Thoracic aorta (tissue), 2 donors: Measurements from ENCODE around the gene PKNOX2. TPM values are rescaled to one million over a fixed set of nuclear protein-coding genes. Genes with fewer than 3 reads are reported as not detected.

Source experiments
- ATAC-seq: fragments of 150-250 bp; one replicate; pipeline ENCODE4 v1.8.0; 2017; ENCODE audit warnings: low read depth; ENCODE audit not compliant: insufficient number of reproducible peaks, low FRiP score
- DNase-seq: peaks from one replicate; pipeline ENCODE4 v3.0.0-alpha.2; 2020; ENCODE audit warnings: low spot score
- H3K27ac ChIP-seq, 2 donors: fragments of 200-600 bp; sonication (generic); 1 replicate in 1 of 2; 2 replicates in 1 of 2; pipeline ENCODE4 v1.5.1; 2016; ENCODE audit warnings: mild to moderate bottlenecking in 2 of 2, moderate library complexity in 2 of 2
- H3K27me3 ChIP-seq: fragments of 200-600 bp; sonication (generic); replicated peaks from 2 replicates; pipeline ENCODE4 v1.6.0; 2016; ENCODE audit warnings: mild to moderate bottlenecking; ENCODE audit not compliant: insufficient read depth
- H3K36me3 ChIP-seq: fragments of 200-600 bp; sonication (generic); one replicate; pipeline ENCODE4 v1.5.1; 2016
- H3K4me1 ChIP-seq, 2 donors: fragments of 200-600 bp; sonication (generic); 1 replicate in 1 of 2; 2 replicates in 1 of 2; pipeline versions ENCODE4 v1.5.1 to v1.6.0; 2016; ENCODE audit warnings: low read depth in 2 of 2, mild to moderate bottlenecking in 1 of 2; ENCODE audit not compliant: control insufficient read depth in 1 of 2
- H3K4me3 ChIP-seq: fragments of 200-600 bp; sonication (generic); 2 replicates; pipeline ENCODE4 v1.5.1; 2016; ENCODE audit warnings: mild to moderate bottlenecking
- H3K9me3 ChIP-seq: fragments of 200-600 bp; sonication (generic); 2 replicates; pipeline ENCODE4 v1.5.1; 2016
- total RNA-seq, 2 donors: library from RNA; depleted of rRNA; stranded (reverse); fragments of >200 nt; gene quantifications; one replicate each; pipeline versions ENCODE4 v1.1.0 to v1.2.3, GENCODE V29; 2016
- TF ChIP-seq, protein P1 (sequence below): fragments of 200-600 bp; sonication (generic); IDR thresholded peaks from one replicate; pipeline ENCODE4 v1.5.1; 2019; ENCODE audit warnings: antibody characterized with exemption

The PKNOX2 gene
- total RNA-seq, 2 donors from 2014 or later: 1.4 to 9.2 TPM

DNA sequence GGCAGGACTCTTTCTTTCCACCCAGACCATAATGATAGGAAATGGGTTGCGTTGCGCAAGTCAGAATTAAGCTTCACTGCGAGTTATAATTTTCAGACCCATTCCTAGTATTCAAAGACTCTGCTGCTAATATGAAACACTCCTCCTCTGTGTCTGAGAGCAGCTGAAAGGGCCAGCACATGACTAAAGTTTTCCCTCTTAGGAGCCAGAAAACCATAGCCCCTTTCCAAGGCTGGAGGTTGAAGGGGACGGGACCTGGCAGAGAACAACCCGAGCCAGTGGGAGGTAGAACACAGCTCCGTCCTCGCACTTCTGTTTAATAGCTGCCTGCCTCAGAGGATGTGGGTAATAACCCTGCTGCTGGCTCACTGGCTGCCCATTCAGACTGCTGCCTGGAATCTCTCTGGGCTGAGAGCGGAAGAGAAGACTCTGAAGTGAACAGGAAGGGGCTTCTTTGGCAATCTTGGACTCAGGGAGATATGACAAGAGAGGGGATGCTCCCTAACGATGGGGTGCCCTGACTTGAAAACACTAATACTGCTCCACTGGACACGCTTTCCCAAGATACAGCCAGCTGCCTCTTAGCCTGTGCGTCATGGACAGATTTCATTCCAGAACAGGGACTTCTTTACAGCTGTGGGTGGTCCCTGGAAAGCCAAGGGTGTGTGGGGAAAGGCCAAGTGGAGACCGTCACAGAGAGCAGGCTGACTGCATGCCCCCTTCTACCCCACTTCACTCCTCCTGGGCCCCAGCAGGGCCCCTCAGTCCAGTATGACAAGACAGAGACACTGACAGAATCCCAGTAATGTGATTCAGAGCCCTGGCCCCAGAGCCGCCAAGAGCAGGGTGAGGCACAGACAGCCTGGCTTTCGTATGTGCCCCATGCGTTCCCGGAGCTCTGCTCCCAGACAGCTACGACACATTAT, 174.6 kb downstream of the PKNOX2 start:
- Histone ChIP-seq H3K27ac (peak overlapping the region in 1 of 2 donors; percentile 3), H3K9me3 (no peaks in the 10 kb centered on the region), H3K4me1 (peaks cover 0 to 12% of the 10 kb centered on the region in 2 donors), H3K36me3 (no peaks in the 10 kb centered on the region), H3K4me3 (no peak overlapping the region), H3K27me3 (no peaks in the 10 kb centered on the region)
- DNase-seq (no peak), ATAC-seq (peak; percentile 28)
- TF ChIP-seq, protein P1, sequence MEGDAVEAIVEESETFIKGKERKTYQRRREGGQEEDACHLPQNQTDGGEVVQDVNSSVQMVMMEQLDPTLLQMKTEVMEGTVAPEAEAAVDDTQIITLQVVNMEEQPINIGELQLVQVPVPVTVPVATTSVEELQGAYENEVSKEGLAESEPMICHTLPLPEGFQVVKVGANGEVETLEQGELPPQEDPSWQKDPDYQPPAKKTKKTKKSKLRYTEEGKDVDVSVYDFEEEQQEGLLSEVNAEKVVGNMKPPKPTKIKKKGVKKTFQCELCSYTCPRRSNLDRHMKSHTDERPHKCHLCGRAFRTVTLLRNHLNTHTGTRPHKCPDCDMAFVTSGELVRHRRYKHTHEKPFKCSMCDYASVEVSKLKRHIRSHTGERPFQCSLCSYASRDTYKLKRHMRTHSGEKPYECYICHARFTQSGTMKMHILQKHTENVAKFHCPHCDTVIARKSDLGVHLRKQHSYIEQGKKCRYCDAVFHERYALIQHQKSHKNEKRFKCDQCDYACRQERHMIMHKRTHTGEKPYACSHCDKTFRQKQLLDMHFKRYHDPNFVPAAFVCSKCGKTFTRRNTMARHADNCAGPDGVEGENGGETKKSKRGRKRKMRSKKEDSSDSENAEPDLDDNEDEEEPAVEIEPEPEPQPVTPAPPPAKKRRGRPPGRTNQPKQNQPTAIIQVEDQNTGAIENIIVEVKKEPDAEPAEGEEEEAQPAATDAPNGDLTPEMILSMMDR: no peak

DNA sequence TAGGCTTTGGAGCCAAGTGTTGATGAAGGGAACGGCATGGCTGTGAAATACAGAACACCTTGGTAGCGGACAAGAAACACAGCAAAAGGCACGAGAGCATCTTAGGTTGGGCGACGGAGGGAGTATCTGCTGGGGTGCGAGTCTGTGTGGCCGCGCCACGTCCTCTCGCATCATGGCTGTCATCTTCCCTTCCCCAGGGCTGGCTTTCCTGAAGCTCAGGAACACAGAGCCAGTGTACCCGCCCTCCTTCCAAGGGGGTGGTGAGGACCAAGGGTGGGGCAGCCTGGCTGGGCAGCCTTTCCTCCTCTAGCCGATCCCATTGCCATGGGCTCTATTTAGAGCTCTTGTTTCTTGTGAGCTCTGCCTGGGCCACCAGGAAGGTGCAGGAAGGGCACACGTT, 177.1 kb downstream of the PKNOX2 start:
- TF ChIP-seq, protein P1: no peak
- H3K9me3 ChIP-seq: no peaks in the 10 kb centered on the region
- H3K4me1 ChIP-seq: peaks cover 4 to 28% of the 10 kb centered on the region in 2 donors
- H3K27ac ChIP-seq: no peak overlapping the region
- H3K4me3 ChIP-seq: no peak overlapping the region
- ATAC-seq (no peak), DNase-seq (no peak)
- H3K36me3 ChIP-seq: no peaks in the 10 kb centered on the region
- H3K27me3 ChIP-seq: no peaks in the 10 kb centered on the region

DNA sequence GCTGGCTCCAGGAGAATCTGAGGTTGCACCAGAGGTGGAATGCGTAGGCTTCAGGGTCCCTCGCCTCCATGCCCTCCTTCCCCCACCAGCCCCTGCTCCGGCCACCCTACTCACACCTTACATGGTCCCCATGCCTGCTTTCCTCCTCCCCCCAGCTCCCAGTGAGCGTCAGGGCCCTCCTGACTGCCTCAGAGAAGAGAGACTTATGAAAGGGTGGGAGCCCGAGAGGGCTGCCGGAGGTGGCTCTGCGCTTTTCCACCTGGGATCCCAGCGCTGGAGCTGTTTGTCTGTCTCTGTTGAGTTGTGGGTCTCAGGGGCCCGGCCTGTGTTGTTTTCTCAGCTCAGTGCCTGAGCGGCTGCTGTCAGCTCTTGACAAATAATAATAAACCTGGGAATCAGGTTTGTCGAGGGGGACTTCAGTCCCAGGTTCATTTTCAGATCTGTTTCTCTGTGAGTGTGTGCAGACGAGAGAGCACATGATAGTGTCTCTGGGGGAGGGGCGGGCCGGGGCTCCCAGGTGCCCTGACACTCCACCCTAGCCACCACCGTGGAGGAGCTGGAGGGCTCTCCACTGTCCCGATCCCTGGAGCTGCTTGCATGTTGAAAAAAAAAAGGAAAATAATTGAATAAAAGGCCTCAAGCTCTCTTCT, 177.9 kb downstream of the PKNOX2 start:
- DNase-seq (no peak), ATAC-seq (no peak)
- H3K4me1 ChIP-seq: peaks cover 4 to 28% of the 10 kb centered on the region in 2 donors
- H3K27me3 ChIP-seq: no peaks in the 10 kb centered on the region
- no peak overlapping the region for H3K4me3 ChIP-seq
- H3K9me3 ChIP-seq: no peaks in the 10 kb centered on the region
- H3K27ac ChIP-seq: no peak overlapping the region
- TF ChIP-seq, protein P1: no peak
- no peaks in the 10 kb centered on the region for H3K36me3 ChIP-seq

DNA sequence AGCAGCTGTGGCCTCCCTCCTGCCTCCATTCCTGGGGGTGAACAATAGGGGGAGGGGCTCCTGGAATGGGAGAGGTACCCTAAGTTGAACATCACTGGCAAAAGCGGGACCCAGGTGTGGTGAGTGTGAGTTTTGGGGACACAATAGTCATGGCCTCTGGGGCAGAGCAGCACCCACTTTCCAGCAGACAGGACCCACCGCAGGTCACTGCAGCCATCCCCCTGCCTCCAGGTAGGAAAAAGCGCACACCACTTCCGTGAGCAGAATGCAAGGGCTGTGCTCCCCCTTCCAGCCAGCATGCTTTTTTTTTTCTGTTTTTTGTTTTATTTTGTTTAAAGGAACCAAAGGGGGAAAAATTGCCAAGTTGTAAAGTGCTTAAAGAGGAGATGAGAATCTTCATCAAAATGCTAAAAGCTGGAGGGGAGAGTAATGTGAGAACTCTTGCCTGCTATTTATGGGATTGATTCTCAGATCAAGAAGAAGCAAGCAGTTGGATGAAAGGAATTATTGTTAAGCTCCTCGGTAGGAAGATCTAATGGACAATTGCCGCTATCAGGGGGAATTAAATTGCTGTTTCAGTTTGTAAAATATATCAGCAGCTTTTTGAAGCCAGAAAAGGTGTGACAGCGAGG, 178.7 kb downstream of the PKNOX2 start:
- no peak for DNase-seq
- Histone ChIP-seq H3K36me3 (no peaks in the 10 kb centered on the region), H3K4me1 (peaks cover 4 to 22% of the 10 kb centered on the region in 2 donors), H3K9me3 (no peaks in the 10 kb centered on the region), H3K27me3 (no peaks in the 10 kb centered on the region), H3K27ac (no peak overlapping the region), H3K4me3 (no peak overlapping the region)
- no peak for ATAC-seq
- TF ChIP-seq, protein P1: no peak

DNA sequence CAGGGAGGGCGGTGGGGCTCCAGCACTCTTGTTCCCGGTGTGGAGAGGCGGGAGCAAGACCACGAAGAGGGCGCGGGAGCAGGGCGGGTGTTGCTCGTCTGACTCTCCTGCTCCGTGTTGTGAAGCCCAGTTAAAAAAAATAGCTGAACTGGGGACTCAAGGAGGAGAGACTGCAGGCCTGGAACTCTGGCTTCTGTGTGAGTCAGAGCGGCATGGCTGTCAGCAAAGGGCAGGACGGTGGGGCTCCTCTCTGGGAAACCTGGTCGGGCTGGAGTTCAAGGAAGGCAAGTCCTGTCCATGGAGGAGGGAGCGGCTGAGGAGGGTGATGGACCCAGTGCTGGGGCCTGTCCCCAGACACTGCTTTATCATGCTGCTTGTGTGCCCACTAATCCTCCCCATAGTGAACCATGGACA, 179.2 kb downstream of the PKNOX2 start:
- H3K4me3 ChIP-seq: no peak overlapping the region
- DNase-seq (no peak), ATAC-seq (no peak)
- H3K27ac ChIP-seq: no peak overlapping the region
- H3K36me3 ChIP-seq: no peaks in the 10 kb centered on the region
- TF ChIP-seq, protein P1: no peak
- no peaks in the 10 kb centered on the region for H3K9me3 ChIP-seq
- peaks cover 4 to 20% of the 10 kb centered on the region in 2 donors for H3K4me1 ChIP-seq
- no peaks in the 10 kb centered on the region for H3K27me3 ChIP-seq
